ENCODE data around the gene FAM171A1.

DNA sequence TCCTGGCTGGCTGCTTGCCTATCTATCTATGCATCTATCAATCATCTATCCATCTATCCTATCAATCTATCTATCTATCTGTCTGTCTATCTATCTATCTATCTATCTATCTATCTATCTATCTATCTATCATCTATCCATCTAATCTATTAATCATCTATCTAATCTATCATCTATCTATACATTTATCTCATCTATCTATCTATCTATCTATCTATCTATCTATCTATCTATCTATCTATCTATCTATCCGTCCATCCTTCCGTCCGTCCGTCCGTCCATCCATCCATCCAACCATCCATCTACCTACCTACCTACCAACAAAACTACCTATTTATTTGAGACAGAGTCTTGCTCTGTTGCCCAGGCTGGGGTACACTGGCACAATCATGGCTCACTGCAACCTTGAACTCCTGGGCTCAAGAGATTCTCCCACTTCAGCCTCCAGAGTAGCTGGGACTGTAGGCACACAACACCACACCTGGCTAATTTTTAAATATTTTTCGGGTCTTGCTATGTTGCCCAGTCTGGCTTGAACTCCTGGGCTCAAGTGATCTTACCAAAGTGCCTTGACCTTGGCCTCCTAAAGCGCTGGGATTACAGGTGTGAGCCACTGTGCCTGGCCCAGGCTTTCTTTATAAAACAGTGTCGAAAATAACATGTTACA is 107.3 kb downstream of the FAM171A1 start:
- TF ChIP-seq, protein P1, sequence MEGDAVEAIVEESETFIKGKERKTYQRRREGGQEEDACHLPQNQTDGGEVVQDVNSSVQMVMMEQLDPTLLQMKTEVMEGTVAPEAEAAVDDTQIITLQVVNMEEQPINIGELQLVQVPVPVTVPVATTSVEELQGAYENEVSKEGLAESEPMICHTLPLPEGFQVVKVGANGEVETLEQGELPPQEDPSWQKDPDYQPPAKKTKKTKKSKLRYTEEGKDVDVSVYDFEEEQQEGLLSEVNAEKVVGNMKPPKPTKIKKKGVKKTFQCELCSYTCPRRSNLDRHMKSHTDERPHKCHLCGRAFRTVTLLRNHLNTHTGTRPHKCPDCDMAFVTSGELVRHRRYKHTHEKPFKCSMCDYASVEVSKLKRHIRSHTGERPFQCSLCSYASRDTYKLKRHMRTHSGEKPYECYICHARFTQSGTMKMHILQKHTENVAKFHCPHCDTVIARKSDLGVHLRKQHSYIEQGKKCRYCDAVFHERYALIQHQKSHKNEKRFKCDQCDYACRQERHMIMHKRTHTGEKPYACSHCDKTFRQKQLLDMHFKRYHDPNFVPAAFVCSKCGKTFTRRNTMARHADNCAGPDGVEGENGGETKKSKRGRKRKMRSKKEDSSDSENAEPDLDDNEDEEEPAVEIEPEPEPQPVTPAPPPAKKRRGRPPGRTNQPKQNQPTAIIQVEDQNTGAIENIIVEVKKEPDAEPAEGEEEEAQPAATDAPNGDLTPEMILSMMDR (IDR thresholded peaks at IDR 0.05), result no peak
- no peak for TF ChIP-seq POLR2A (IDR thresholded peaks at IDR 0.05)
